Adipose tissue (tissue), 3 donors: ENCODE measurements around the gene RAI1. TPM values are rescaled to one million over a fixed set of nuclear protein-coding genes. Genes with fewer than 3 reads are reported as not detected.

ENCODE experiments used
- H3K27ac ChIP-seq: one replicate; pipeline ENCODE4 v1.5.1; 2013; ENCODE audit warnings: low read depth, low read length
- WGBS, 3 donors: extraction: QIAGEN DNeasy Blood & Tissue Kit; methylation state at CpG; one replicate each; pipeline ENCODE4 v1.1.7; 2013; 5-methylcytosine and 5-hydroxymethylcytosine counted together
- polyA plus RNA-seq, 3 donors: library from polyadenylated mRNA; stranded (reverse); fragments of 200-250 nt; gene quantifications; one replicate each; pipeline ENCODE4 v1.2.3, GENCODE V29; 2013
- donor health status: healthy with polysubstance abuse.
- donor health status: Bipolar disorder and iron deficiency.
- donor health status: healthy.

Gene RAI1
- polyA plus RNA-seq, 3 donors: 4.5 to 9.3 (median 6.4) TPM

GRCh38 chr17:17737961-17738894 lies 57.0 kb downstream of the RAI1 start:
- 50 to 65% (median 59%) methylated on average over 9 to 16 of the region's 16 CpGs for WGBS, 3 donors
- no peak overlapping the region for H3K27ac ChIP-seq

GRCh38 chr17:17738901-17739300 lies 57.6 kb downstream of the RAI1 start:
- H3K27ac ChIP-seq: no peak overlapping the region
- WGBS, 3 donors: 37 to 68% (median 67%) methylated on average over 8 of the region's 8 CpGs

DNA sequence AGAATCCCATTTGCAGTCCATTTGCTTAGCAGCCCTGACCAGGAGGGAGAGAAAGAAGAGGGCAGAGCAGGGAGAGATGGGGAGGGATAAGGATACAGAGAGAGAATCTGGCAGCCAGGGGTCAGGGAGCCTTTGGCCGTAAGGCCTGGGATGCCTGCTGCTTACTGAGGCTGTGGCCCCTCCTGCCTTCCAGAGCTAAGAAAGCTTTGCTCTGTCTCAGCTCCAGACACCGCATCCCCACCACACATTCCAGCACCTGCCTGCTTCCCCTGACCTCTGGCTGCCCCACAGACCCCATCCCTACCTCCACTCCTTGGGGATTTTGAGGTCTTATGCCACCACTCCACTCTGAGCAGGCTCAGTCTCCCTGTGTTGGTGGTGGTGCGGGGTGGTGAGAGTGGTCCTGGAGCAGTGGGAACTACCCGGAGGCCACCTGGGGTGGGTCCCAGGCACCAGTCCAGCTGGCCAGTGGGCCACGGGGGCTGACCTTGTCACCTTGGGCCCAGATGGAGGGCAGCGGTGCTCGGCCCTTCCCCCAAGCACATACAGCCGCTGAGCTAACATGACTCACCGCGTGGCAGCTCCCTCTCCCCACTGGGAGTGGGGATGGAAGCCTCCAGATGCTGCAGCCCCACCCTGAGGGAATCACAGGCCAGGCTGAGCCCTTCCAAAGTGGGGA lies 58.3 kb downstream of the RAI1 start:
- WGBS, 3 donors: 47 to 55% (median 48%) methylated on average over 10 of the region's 10 CpGs
- H3K27ac ChIP-seq: no peak overlapping the region

GRCh38 chr17:17740615-17741348 lies 59.5 kb downstream of the RAI1 start:
- H3K27ac ChIP-seq: no peak overlapping the region

DNA sequence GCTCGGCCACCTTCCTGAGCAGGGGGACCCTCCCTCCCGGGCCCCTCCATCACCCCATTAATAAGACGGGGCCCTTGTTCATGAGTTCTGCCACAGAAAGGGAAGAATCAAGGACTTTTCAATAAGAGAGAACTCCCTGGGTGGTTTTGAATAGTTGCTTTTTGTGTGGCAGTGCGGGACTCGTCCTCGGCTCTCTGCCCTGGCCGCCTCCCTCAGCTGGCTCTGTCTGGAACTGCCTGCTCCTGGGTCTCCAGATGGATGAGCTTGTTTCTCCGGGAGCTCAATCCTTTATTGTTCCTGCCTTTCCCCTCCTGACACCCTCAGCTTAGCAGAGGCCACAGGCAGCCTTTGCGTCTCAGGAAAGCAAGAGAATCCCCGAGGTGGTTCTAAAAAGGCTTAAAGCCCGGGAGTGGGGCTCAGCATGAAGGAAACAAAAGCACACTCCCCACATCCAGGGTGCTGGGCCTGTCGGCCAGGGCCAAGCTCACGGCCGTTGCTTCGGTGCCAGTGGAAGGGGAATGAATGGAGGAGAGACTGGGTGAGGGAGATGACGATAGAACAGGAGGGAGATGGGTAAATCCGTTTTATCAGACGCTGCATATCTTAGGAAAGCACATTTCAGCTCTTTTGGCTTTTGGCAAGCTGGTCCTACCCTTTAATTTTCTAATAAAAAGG lies 60.2 kb downstream of the RAI1 start:
- H3K27ac ChIP-seq: no peak overlapping the region
- 65 to 66% (median 65%) methylated on average over 18 of the region's 18 CpGs for WGBS, 3 donors

More at GRCh38 chr17:17740615-17741348, 59.5 kb downstream of the RAI1 start:
- 73 to 82% (median 76%) methylated on average over 27 of the region's 27 CpGs for WGBS, 3 donors

DNA sequence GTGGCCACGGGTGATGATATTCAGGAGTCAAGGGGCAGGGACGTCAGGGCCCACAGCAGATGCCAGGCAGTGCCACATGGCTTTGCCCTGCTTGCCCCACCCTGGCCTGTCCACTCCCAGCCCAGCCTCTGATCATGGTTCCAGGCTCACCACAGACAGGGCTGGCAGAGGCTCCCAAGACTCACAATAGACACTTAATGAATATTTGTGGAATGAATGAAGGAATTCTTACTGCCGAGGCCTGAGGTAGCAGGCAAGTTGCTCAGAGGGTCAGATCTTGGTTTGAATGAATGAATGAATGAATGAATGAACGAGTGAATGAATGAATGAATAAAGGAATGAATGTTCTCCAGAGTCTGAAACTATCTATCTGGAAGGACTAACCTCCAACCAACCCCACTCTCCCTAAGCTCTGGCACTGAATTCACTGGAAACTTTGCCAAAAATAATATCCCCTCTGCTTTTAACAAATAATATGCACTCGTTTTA lies 60.9 kb downstream of the RAI1 start:
- no peak overlapping the region for H3K27ac ChIP-seq
- WGBS, 3 donors: 55 to 58% (median 56%) methylated on average over 5 of the region's 5 CpGs

DNA sequence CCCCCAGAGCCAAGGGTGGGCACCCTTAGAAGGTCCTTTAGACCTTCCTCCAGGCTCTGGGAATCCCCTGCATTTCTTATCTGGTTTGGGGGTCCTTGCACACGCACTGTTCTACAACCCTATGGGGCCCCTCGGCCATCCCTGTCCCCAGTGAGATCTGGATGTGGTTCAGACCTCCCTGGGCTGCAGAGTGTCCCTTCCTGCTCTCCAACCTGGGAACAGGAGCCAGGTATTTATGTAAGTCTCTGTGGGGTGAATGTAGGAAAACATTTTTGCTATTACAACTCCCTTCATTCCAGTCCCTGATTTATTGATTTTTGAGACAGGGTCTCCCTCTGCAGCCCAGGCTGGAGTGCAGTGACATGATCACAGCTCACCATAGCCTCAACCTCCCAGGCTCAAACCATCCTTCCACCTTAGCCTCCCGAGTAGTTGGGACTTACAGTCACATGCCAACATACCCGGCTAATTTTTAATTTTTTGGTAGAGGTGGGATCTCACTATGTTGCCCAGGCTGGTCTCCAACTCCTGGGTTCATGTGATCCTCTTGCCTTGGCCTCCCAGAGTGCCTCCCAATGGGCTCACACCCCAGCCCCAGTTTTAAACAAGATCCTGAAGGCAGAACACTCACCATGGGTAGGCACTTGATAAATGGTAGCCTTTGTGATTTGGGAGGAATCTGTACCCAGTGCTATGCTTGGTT lies 61.6 kb downstream of the RAI1 start:
- 57 to 82% (median 79%) methylated on average over 4 of the region's 4 CpGs for WGBS, 3 donors
- H3K27ac ChIP-seq: no peak overlapping the region

DNA sequence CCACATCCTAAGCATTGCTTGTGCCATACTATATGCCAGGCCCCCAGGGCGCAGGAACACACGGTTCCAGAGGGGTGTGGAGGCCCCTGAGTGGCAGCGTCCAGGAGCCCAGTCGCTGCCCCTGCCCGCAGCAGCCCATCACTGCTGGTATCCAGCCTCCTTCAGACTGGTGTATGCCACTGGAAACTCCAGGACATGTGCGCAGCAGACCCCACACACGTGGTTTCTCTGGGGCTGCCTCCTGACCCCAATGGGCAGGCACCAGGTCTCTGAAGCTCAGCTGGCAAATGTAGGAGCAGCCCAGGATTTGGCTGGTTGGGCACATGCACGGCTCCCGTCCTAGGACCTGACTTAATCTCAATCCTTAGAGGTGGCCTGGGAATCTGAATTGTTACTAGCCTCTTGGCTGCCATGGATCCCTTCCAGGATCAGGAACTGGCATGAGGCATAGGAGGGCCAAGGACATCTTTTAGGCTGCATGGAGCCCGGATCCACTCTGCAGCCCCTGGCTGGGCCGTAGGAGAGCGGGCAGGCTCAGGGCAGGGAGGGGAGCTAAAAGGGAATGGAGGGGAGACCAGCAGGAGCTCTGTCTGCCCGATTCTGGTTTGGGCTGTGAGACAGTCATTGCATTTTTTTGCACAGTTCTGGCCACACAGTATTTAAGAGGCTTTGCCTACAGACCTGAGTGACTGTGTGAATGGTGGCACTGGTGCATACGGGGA lies 62.3 kb downstream of the RAI1 start:
- no peak overlapping the region for H3K27ac ChIP-seq
- WGBS, 3 donors: 90 to 95% (median 91%) methylated on average over 14 of the region's 14 CpGs

- H3K27ac ChIP-seq: no peak overlapping the region
- 89 to 97% (median 96%) methylated on average over 4 of the region's 4 CpGs for whole genome bisulfite sequencing, 3 donors
Observed at GRCh38 chr17:17744116-17744515, 62.9 kb downstream of the RAI1 start.

GRCh38 chr17:17745476-17746455 lies 64.5 kb downstream of the RAI1 start:
- WGBS, 3 donors: 83 to 91% (median 83%) methylated on average over 33 of the region's 33 CpGs
- no peak overlapping the region for H3K27ac ChIP-seq

DNA sequence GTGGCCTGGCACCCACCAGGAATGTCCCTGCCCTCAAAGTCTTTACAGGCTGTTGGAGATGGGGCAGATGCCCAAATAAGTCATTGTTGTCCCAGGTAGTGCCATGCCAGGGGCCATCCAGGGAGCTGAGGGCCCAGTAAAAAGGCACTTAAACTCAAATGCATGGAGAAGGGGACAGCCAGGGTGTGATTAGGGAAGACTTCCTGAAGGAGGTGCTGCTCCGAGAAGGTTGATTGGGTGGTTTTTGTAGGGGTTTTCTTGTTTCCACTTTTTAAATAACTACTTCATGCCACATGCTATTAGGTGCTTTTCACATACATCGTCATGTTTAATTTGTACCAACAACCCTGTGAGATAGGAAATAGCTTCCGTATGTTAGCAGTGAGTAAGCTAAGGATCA lies 66.9 kb downstream of the RAI1 start:
- 91 to 95% (median 94%) methylated on average over 3 of the region's 3 CpGs for WGBS, 3 donors
- H3K27ac ChIP-seq: no peak overlapping the region

DNA sequence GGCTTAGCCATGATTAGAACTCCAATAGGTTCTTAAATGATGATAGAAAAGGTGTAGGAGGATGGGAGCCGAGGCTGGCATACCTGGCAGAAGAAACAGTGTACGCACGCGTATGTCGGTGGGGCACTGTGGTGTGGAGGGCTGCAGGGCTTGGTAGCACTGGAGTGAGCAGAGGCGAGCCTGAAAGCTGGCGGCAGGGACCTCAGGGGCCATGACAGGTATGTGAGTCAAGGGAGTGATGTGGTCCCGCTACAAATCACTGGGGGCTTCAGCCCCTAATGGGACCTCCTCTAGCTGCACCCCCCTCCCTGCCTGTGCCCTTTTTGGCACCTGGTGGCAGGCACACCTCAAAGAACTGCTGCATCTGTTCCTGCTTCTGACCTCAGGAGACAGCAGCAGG lies 67.3 kb downstream of the RAI1 start:
- no peak overlapping the region for H3K27ac ChIP-seq
- 89 to 97% (median 93%) methylated on average over 8 of the region's 8 CpGs for WGBS, 3 donors

- H3K27ac ChIP-seq: no peak overlapping the region
Observed at GRCh38 chr17:17749025-17749772, 67.9 kb downstream of the RAI1 start.

GRCh38 chr17:17749921-17750320 lies 68.7 kb downstream of the RAI1 start:
- 31 to 53% (median 51%) methylated on average over 6 of the region's 6 CpGs for WGBS, 3 donors
- H3K27ac ChIP-seq: no peak overlapping the region

More at GRCh38 chr17:17749025-17749772, 67.9 kb downstream of the RAI1 start:
- 79 to 88% (median 87%) methylated on average over 17 of the region's 17 CpGs for WGBS, 3 donors

GRCh38 chr17:17750881-17751280 lies 69.6 kb downstream of the RAI1 start:
- 39 to 58% (median 40%) methylated on average over 8 of the region's 8 CpGs for WGBS, 3 donors
- no peak overlapping the region for H3K27ac ChIP-seq
